IMR-90 (cell line): ENCODE data around the gene DIP2C. TPM values are rescaled to one million over a fixed set of nuclear protein-coding genes. Genes with fewer than 3 reads are reported as not detected.

ENCODE experiments used
- ATAC-seq: fragments of 200-7000 bp; cut with Tn5 transposase; 2 replicates; pipeline ENCODE4 v1.9.1; 2020; ENCODE audit warnings: low read depth, mild to moderate bottlenecking, moderate library complexity
- BruUV-seq: library from RNA; stranded (reverse); fragments of 400-500 nt; replicated peaks from 2 replicates; lab custom pipeline; 2021; lab: Mats Ljungman, UMichigan
- CTCF ChIA-PET: fragments of 300-600 bp; formaldehyde crosslinking; extraction: SDS; loops from one replicate; lab custom pipeline; 2021; ENCODE audit warnings: antibody characterized with exemption; lab: Yijun Ruan, JAX
- POLR2A ChIA-PET: fragments of 300-600 bp; sonication (Branson Sonifier 250); formaldehyde crosslinking; loops from one replicate; lab custom pipeline; 2022; ENCODE audit warnings: antibody characterized with exemption; ENCODE audit not compliant: unreplicated experiment; lab: Charles Lee
- DNase-seq: peaks from one replicate; pipeline ENCODE4 v3.0.0; 2013
- H2AFZ ChIP-seq: replicated peaks from 2 replicates; pipeline ENCODE3; 2013; ENCODE audit warnings: low read length, mild to moderate bottlenecking; ENCODE audit not compliant: poor library complexity
- H2AK5ac ChIP-seq: 2 replicates; pipeline ENCODE4 v1.6.1; 2013; ENCODE audit warnings: low read depth, low read length, inconsistent platforms
- H2AK9ac ChIP-seq: replicated peaks from 2 replicates; pipeline ENCODE3; 2013; ENCODE audit warnings: mild to moderate bottlenecking, low read depth, low read length, moderate library complexity; ENCODE audit not compliant: poor library complexity
- H2BK120ac ChIP-seq: 2 replicates; pipeline ENCODE4 v1.6.1; 2013; ENCODE audit warnings: low read depth, low read length, inconsistent platforms
- H2BK15ac ChIP-seq: 3 replicates; pipeline ENCODE4 v1.6.1; 2013; ENCODE audit warnings: low read depth, low read length, inconsistent platforms
- H2BK20ac ChIP-seq: 2 replicates; pipeline ENCODE4 v1.6.1; 2013; ENCODE audit warnings: low read depth, mild to moderate bottlenecking, inconsistent platforms, low read length, moderate library complexity
- H2BK5ac ChIP-seq: 2 replicates; pipeline ENCODE4 v1.6.1; 2013; ENCODE audit warnings: mild to moderate bottlenecking, low read depth, low read length, inconsistent platforms; ENCODE audit not compliant: poor library complexity, severe bottlenecking
- H3K14ac ChIP-seq: replicated peaks from 2 replicates; pipeline ENCODE4 v1.6.1; 2013; ENCODE audit warnings: low read depth, low read length, inconsistent platforms
- H3K18ac ChIP-seq: 2 replicates; pipeline ENCODE4 v1.6.1; 2013; ENCODE audit warnings: low read depth, low read length, control low read depth
- H3K23ac ChIP-seq: 2 replicates; pipeline ENCODE4 v1.6.1; 2013; ENCODE audit warnings: low read depth, low read length, inconsistent platforms
- H3K27ac ChIP-seq: 2 replicates; pipeline ENCODE4 v1.5.1; 2013; ENCODE audit warnings: mild to moderate bottlenecking, control low read depth, low read length; ENCODE audit not compliant: insufficient read depth
- H3K27me3 ChIP-seq: 2 replicates; pipeline ENCODE4 v1.6.1; 2013; ENCODE audit warnings: low read length; ENCODE audit not compliant: control insufficient read depth, insufficient read depth
- H3K36me3 ChIP-seq: 2 replicates; pipeline ENCODE4 v1.6.1; 2013; ENCODE audit warnings: low read length, mixed read lengths; ENCODE audit not compliant: control insufficient read depth, insufficient read depth
- H3K4ac ChIP-seq: 2 replicates; pipeline ENCODE4 v1.6.1; 2013; ENCODE audit warnings: low read depth, low read length, inconsistent platforms
- H3K4me1 ChIP-seq: 2 replicates; pipeline ENCODE4 v1.6.1; 2013; ENCODE audit warnings: low read length, mixed read lengths; ENCODE audit not compliant: control insufficient read depth, insufficient read depth
- H3K4me2 ChIP-seq: 2 replicates; pipeline ENCODE4 v1.6.1; 2013; ENCODE audit warnings: low read depth, mild to moderate bottlenecking, control low read depth, low read length, moderate library complexity
- H3K4me3 ChIP-seq: 2 replicates; pipeline ENCODE4 v1.5.1; 2013; ENCODE audit warnings: low read depth, mild to moderate bottlenecking, control low read depth, low read length, moderate library complexity; ENCODE audit not compliant: insufficient read depth
- H3K56ac ChIP-seq: 2 replicates; pipeline ENCODE4 v1.6.1; 2013; ENCODE audit warnings: low read length, inconsistent platforms; ENCODE audit not compliant: insufficient read depth; ENCODE audit errors: extremely low read depth
- H3K79me1 ChIP-seq, 2 experiments: 2 replicates each; pipeline ENCODE4 v1.6.1; 2013; ENCODE audit warnings: low read length in 2 of 2, inconsistent platforms in 1 of 2, low read depth in 1 of 2
- H3K9ac ChIP-seq: 2 replicates; pipeline ENCODE4 v1.6.1; 2013; ENCODE audit warnings: low read depth, low read length, control low read depth
- H3K9me1 ChIP-seq: 2 replicates; pipeline ENCODE4 v1.6.1; 2013; ENCODE audit warnings: low read length, inconsistent platforms; ENCODE audit not compliant: insufficient read depth
- H3K9me3 ChIP-seq: 2 replicates; pipeline ENCODE4 v1.6.1; 2013; ENCODE audit warnings: low read length; ENCODE audit not compliant: control insufficient read depth, insufficient read depth
- H4K20me1 ChIP-seq: 2 replicates; pipeline ENCODE4 v1.6.1; 2013; ENCODE audit warnings: low read length, inconsistent platforms; ENCODE audit not compliant: insufficient read depth
- H4K5ac ChIP-seq: 2 replicates; pipeline ENCODE4 v1.6.1; 2013; ENCODE audit warnings: mild to moderate bottlenecking, low read depth, low read length, control low read depth
- H4K8ac ChIP-seq, 2 experiments: 2 replicates each; pipeline ENCODE4 v1.6.1; 2013; ENCODE audit warnings: low read depth in 2 of 2, low read length in 2 of 2, control low read depth in 1 of 2, inconsistent platforms in 1 of 2
- H4K91ac ChIP-seq: 2 replicates; pipeline ENCODE4 v1.6.1; 2013; ENCODE audit warnings: low read depth, low read length, inconsistent platforms; ENCODE audit not compliant: insufficient read depth
- BHLHE40 ChIP-seq: fragments of 150-350 bp; IDR thresholded peaks from 2 replicates; pipeline ENCODE4 v1.6.1; 2016; ENCODE audit warnings: mild to moderate bottlenecking, low read depth, low read length
- CEBPB ChIP-seq: IDR thresholded peaks from 2 replicates; pipeline ENCODE4 v1.6.1; 2012; ENCODE audit warnings: low read depth, low read length, improper control_type of control experiment
- CHD1 ChIP-seq: IDR thresholded peaks from 2 replicates; pipeline ENCODE4 v1.6.1; 2012; ENCODE audit warnings: low read depth, low read length, improper control_type of control experiment
- FOS ChIP-seq: fragments of 150-350 bp; IDR thresholded peaks from 2 replicates; pipeline ENCODE4 v1.6.1; 2016; ENCODE audit warnings: low read depth, low read length
- MAFK ChIP-seq: IDR thresholded peaks from 2 replicates; pipeline ENCODE4 v1.6.1; 2012; ENCODE audit warnings: low read depth, low read length, improper control_type of control experiment
- MXI1 ChIP-seq: IDR thresholded peaks from 2 replicates; pipeline ENCODE4 v1.6.1; 2012; ENCODE audit warnings: low read depth, mild to moderate bottlenecking, low read length, moderate library complexity, borderline replicate concordance
- NFE2L2 ChIP-seq: fragments of 150-350 bp; IDR thresholded peaks from 2 replicates; pipeline ENCODE4 v1.6.1; 2016; ENCODE audit warnings: low read depth, mild to moderate bottlenecking, low read length
- POLR2A ChIP-seq: IDR thresholded peaks from 2 replicates; pipeline ENCODE4 v1.6.1; 2012; ENCODE audit warnings: mild to moderate bottlenecking, low read depth, low read length
- RAD21 ChIP-seq: IDR thresholded peaks from 2 replicates; pipeline ENCODE4 v1.6.1; 2012; ENCODE audit warnings: low read length, improper control_type of control experiment
- RCOR1 ChIP-seq: IDR thresholded peaks from 2 replicates; pipeline ENCODE4 v1.6.1; 2012; ENCODE audit warnings: mild to moderate bottlenecking, low read length, improper control_type of control experiment; ENCODE audit not compliant: insufficient replicate concordance
- RFX5 ChIP-seq: IDR thresholded peaks from 2 replicates; pipeline ENCODE4 v1.8.0; 2012; ENCODE audit warnings: low read depth, mild to moderate bottlenecking, low read length, moderate library complexity
- WGBS, 2 experiments: methylation state at CpG; one replicate each; pipeline versions ENCODE4 v1.1.5 to v1.1.7; 2013; ENCODE audit warnings: missing lambda C conversion rate in 2 of 2; ENCODE audit not compliant: insufficient read length in 1 of 2; ENCODE audit errors: extremely low coverage in 2 of 2; 5-methylcytosine and 5-hydroxymethylcytosine counted together
- dilution Hi-C: fragments of 300-500 bp; cut with HindIII; formaldehyde crosslinking; loops from one replicate; pipeline ENCODE4 v1.14.3; 2018; ENCODE audit warnings: low sequenced_read_pairs; ENCODE audit not compliant: unreplicated experiment
- in situ Hi-C: fragments of 300-500 bp; cut with MboI; formaldehyde crosslinking; loops from 3 replicates; pipeline ENCODE4 v1.14.3; 2019; ENCODE audit warnings: low sequenced_read_pairs, inconsistent platforms, mixed read lengths
- intact Hi-C: fragments of 100-400 bp; cut with micrococcal nuclease; formaldehyde crosslinking; loops from 2 replicates; pipeline ENCODE4 v1.10.0; 2022
- polyA plus RNA-seq, 3 experiments: library from polyadenylated mRNA; depleted of rRNA; stranded (reverse); fragments of >200 nt; gene quantifications; 2 replicates each; pipeline ENCODE4 v1.2.3, GENCODE V29; 2012; ENCODE audit warnings: low replicate concordance in 1 of 3
- total RNA-seq: library from RNA; depleted of rRNA; stranded (reverse); fragments of >200 nt; gene quantifications from 2 replicates; pipeline ENCODE4 v1.2.3, GENCODE V29; 2012
- TF ChIP-seq, protein P1 (sequence below): fragments of 150-350 bp; IDR thresholded peaks from 2 replicates; pipeline ENCODE4 v1.6.1; 2016; ENCODE audit warnings: low read depth, mild to moderate bottlenecking, low read length, moderate library complexity, borderline replicate concordance

DIP2C gene
- total and polyA plus RNA-seq, 2 of the 4 experiments (the other 2 are of a cell fraction) = 8.6 to 17.3 TPM

DNA sequence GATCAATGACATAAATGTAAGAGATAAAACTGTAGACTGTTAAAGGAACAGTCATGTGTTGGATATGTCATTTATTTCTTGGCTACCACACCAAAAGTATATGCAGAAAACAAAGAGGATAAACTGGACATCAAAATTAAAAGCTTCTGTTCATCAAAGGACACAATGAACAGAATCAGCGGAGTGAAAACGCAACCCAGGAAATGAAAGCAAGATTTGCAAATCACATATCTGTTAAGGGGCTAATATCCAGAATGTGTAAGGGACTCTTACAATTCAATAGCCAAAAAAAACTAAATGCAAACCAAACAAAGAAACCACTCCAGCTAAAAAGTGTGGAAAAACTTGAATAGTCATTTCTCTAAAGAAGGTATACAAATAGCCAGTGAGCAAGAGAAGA lies 390.0 kb downstream of the DIP2C start:
- no peak overlapping the region for H3K4me2 ChIP-seq
- no peak overlapping the region for H2BK120ac ChIP-seq
- peaks cover 3% of the 10 kb centered on the region; the same call in 1 of the 2 replicates for H4K20me1 ChIP-seq
- H3K4me3 ChIP-seq = no peak overlapping the region
- no peak for TF ChIP-seq POLR2A
- TF ChIP-seq FOS = no peak
- TF ChIP-seq CHD1 = no peak
- no peak for TF ChIP-seq MXI1
- no peak for TF ChIP-seq BHLHE40
- no peak for TF ChIP-seq CEBPB
- TF ChIP-seq RCOR1 = no peak
- TF ChIP-seq, protein P1, sequence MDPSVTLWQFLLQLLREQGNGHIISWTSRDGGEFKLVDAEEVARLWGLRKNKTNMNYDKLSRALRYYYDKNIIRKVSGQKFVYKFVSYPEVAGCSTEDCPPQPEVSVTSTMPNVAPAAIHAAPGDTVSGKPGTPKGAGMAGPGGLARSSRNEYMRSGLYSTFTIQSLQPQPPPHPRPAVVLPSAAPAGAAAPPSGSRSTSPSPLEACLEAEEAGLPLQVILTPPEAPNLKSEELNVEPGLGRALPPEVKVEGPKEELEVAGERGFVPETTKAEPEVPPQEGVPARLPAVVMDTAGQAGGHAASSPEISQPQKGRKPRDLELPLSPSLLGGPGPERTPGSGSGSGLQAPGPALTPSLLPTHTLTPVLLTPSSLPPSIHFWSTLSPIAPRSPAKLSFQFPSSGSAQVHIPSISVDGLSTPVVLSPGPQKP = no peak
- no peak for TF ChIP-seq MAFK
- TF ChIP-seq RFX5 = no peak
- TF ChIP-seq RAD21 = no peak
- no peak for TF ChIP-seq NFE2L2
- no peaks in the 10 kb centered on the region for H3K9me3 ChIP-seq
- no peak overlapping the region for H2AK5ac ChIP-seq
- no peaks in the 10 kb centered on the region for H3K27me3 ChIP-seq
- H3K27ac ChIP-seq = no peak overlapping the region
- H3K9me1 ChIP-seq = peaks cover 19% of the 10 kb centered on the region
- H3K14ac ChIP-seq = no peak overlapping the region
- H3K18ac ChIP-seq = no peak overlapping the region
- dilution Hi-C loops = no loop called here
- no peak overlapping the region for H4K91ac ChIP-seq
- H3K56ac ChIP-seq = no peak overlapping the region
- DNase-seq (no peak), ATAC-seq (no peak)
- no peak overlapping the region for H4K8ac ChIP-seq
- H3K4ac ChIP-seq = no peak overlapping the region
- H4K5ac ChIP-seq = no peak overlapping the region
- no peak overlapping the region for H3K23ac ChIP-seq
- H2AK9ac ChIP-seq = no peak overlapping the region
- peaks cover 9% of the 10 kb centered on the region for H3K4me1 ChIP-seq
- no peak overlapping the region for H2BK5ac ChIP-seq
- no TSS peak for BruUV-seq
- peaks cover 22% of the 10 kb centered on the region for H3K36me3 ChIP-seq
- H2BK15ac ChIP-seq = no peak overlapping the region
- in situ Hi-C loops = no loop called here
- intact Hi-C loops = no loop called here
- no peak overlapping the region for H2AFZ ChIP-seq
- no peak overlapping the region for H3K9ac ChIP-seq
- CTCF ChIA-PET = no interaction called here
- no peak overlapping the region for H2BK20ac ChIP-seq
- POLR2A ChIA-PET = no interaction called here
- WGBS, 2 experiments = no CpG with 5 or more reads among the region's 2 CpGs
- H3K79me1 ChIP-seq = peaks cover 7 to 35% of the 10 kb centered on the region in 2 experiments; a peak in 3 of 4 replicates
